Stomach (tissue), 9 donors: ENCODE results near the gene PMS1. TPM values are rescaled to one million over a fixed set of nuclear protein-coding genes. Genes with fewer than 3 reads are reported as not detected.
"Not testable (repeated sequence)": the region's sequence is repeated elsewhere in the genome, so short reads cannot be mapped to it uniquely, and the experiment has no call there.

Experiments used
- DNase-seq, 2 donors: peaks; one replicate each; pipeline versions ENCODE4 v3.0.0 to v3.0.0-alpha.2; 2013 to 2019
- H3K27ac ChIP-seq, 5 donors: fragments of 200-600 bp in 4 of 5; sonication (generic) in 4 of 5; one replicate each; pipeline ENCODE4 v1.5.1; 2013 to 2019; ENCODE audit warnings: mild to moderate bottlenecking in 1 of 5, moderate library complexity in 1 of 5
- H3K27me3 ChIP-seq, 3 donors: fragments of 200-600 bp; sonication (generic); one replicate each; pipeline ENCODE4 v1.5.1; 2017 to 2019; ENCODE audit warnings: mixed run types in 1 of 3
- H3K36me3 ChIP-seq, 4 donors: fragments of 200-600 bp; sonication (generic); 1 replicate in 3 of 4; 2 replicates in 1 of 4; pipeline ENCODE4 v1.5.1; 2016 to 2019
- H3K4me1 ChIP-seq, 4 donors: fragments of 200-600 bp; sonication (generic); one replicate each; pipeline ENCODE4 v1.5.1; 2016 to 2019
- H3K4me3 ChIP-seq, 4 donors: fragments of 200-600 bp; sonication (generic) in 3 of 4; one replicate each; pipeline ENCODE4 v1.5.1; 2016 to 2019; ENCODE audit warnings: mild to moderate bottlenecking in 1 of 4
- H3K9me3 ChIP-seq, 4 donors: fragments of 200-600 bp; sonication (generic); one replicate each; pipeline ENCODE4 v1.5.1; 2016 to 2019
- EP300 ChIP-seq: sonication (generic); formaldehyde crosslinking; IDR thresholded peaks from one replicate; pipeline ENCODE4 v1.6.1; 2017; ENCODE audit warnings: antibody characterized with exemption
- POLR2A ChIP-seq, 4 donors: fragments of 450-650 bp; IDR thresholded peaks; one replicate each; pipeline ENCODE4 v1.6.1; 2016; ENCODE audit warnings: antibody characterized with exemption in 4 of 4, control low read depth in 2 of 4, mild to moderate bottlenecking in 1 of 4, moderate library complexity in 1 of 4
- POLR2AphosphoS5 ChIP-seq, 3 donors: sonication (generic); formaldehyde crosslinking; IDR thresholded peaks; one replicate each; pipeline ENCODE4 v1.6.1; 2016; ENCODE audit warnings: antibody characterized with exemption in 3 of 3
- WGBS, 5 donors: extraction: QIAGEN DNeasy Blood & Tissue Kit in 3 of 5; methylation state at CpG; one replicate each; pipeline versions ENCODE4 v1.1.5 to v1.1.7; 2013 to 2018; 5-methylcytosine and 5-hydroxymethylcytosine counted together
- intact Hi-C: fragments of 100-400 bp; cut with DNase I; formaldehyde crosslinking; loops from one replicate; pipeline ENCODE4 v1.15.1; 2023; ENCODE audit warnings: low total_unique reads
- polyA plus RNA-seq, 3 donors: library from polyadenylated mRNA; stranded (reverse); fragments of 200-250 nt; gene quantifications; one replicate each; pipeline ENCODE4 v1.2.3, GENCODE V29; 2013
- total RNA-seq, 5 donors: library from RNA; depleted of rRNA; stranded (reverse); fragments of >200 nt; gene quantifications; one replicate each; pipeline versions ENCODE4 v1.1.0 to v1.2.3, GENCODE V29; 2014 to 2016
- TF ChIP-seq, protein P1 (sequence below), 7 experiments: fragments of 450-650 bp in 4 of 7; fragments of 200-600 bp in 3 of 7; sonication (generic) in 3 of 7; IDR thresholded peaks; one replicate each; pipeline ENCODE4 v1.5.1; 2016 to 2019; ENCODE audit warnings: antibody characterized with exemption in 7 of 7, control low read depth in 2 of 7, mild to moderate bottlenecking in 1 of 7
- donor health status: healthy with polysubstance abuse.
- donor health status: Bipolar disorder and iron deficiency.
- donor health status: healthy.

The PMS1 gene
- total and polyA plus RNA-seq, 8 donors = 4.0 to 40.8 (median 15.9) TPM

DNA sequence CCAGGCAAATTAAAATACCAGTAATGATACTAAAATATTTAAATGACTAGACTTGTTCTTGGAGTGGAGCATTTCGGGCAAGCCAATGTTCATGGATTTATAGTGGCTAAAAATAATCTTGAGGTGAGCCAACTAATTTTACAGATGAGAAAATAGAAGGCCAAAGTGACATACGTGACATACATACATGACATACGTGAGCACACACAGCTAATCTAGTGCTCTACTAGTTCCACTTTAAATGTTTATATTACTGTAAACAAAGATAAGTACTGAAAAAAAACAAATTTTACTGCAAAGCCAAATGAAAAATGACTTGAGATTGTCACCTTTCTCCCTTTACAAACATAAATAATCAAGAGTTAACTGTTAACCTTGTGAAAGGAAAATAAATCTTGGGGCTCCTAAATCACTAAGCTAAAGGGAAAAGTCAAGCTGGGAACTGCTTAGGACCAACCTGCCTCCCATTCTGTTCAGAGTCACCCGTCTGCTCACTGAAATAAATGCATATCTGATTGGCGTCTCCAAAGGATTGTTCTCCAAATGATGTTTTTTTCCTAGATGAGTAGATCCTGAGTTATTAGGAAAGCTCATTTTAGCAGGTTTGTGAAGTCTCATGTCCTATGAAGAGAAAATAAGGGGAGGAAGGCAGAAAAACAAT, 96.7 kb downstream of the PMS1 start:
- intact Hi-C loops = no loop called here
- no peak for DNase-seq
- 20 to 41% (median 31%) methylated on average over 5 of the region's 5 CpGs for WGBS, 5 donors
- H3K27me3 ChIP-seq = no peaks in the 10 kb centered on the region
- no peak overlapping the region for H3K27ac ChIP-seq
- no peaks in the 10 kb centered on the region for H3K9me3 ChIP-seq
- H3K4me1 ChIP-seq = peaks cover 0 to 8% (median 0%) of the 10 kb centered on the region in 4 donors
- TF ChIP-seq POLR2AphosphoS5 (IDR thresholded peaks at IDR 0.05) (no peak), EP300 (no peak), POLR2A (IDR thresholded peaks at IDR 0.05) (no peak)
- TF ChIP-seq, protein P1, sequence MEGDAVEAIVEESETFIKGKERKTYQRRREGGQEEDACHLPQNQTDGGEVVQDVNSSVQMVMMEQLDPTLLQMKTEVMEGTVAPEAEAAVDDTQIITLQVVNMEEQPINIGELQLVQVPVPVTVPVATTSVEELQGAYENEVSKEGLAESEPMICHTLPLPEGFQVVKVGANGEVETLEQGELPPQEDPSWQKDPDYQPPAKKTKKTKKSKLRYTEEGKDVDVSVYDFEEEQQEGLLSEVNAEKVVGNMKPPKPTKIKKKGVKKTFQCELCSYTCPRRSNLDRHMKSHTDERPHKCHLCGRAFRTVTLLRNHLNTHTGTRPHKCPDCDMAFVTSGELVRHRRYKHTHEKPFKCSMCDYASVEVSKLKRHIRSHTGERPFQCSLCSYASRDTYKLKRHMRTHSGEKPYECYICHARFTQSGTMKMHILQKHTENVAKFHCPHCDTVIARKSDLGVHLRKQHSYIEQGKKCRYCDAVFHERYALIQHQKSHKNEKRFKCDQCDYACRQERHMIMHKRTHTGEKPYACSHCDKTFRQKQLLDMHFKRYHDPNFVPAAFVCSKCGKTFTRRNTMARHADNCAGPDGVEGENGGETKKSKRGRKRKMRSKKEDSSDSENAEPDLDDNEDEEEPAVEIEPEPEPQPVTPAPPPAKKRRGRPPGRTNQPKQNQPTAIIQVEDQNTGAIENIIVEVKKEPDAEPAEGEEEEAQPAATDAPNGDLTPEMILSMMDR (IDR thresholded peaks at IDR 0.05) = no peak
- H3K36me3 ChIP-seq = peaks cover 0 to 21% (median 12%) of the 10 kb centered on the region in 4 donors
- no peak overlapping the region for H3K4me3 ChIP-seq

DNA sequence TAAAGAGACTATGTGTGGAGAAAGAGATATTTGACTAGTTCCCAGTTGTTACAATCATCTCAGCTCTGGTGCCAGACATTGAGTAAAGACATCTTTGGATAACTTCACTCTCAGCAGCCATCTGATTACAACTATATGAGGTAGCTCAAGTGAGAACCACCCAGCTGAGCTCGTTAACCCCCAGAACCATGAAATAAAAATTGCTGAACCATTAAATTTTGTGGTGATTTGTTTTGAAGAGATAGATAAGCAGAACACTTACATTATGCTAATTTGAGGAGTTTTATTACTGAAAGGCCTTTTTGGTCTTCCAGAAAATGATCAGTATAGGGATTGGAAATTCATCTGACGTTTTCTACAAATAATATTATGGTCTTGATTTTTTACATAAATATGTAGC, 101.1 kb downstream of the PMS1 start:
- intact Hi-C loops = no loop called here
- TF ChIP-seq POLR2AphosphoS5 (IDR thresholded peaks at IDR 0.05) (no peak), EP300 (no peak), POLR2A (IDR thresholded peaks at IDR 0.05) (no peak)
- TF ChIP-seq, protein P1 (IDR thresholded peaks at IDR 0.05) = no peak

DNA sequence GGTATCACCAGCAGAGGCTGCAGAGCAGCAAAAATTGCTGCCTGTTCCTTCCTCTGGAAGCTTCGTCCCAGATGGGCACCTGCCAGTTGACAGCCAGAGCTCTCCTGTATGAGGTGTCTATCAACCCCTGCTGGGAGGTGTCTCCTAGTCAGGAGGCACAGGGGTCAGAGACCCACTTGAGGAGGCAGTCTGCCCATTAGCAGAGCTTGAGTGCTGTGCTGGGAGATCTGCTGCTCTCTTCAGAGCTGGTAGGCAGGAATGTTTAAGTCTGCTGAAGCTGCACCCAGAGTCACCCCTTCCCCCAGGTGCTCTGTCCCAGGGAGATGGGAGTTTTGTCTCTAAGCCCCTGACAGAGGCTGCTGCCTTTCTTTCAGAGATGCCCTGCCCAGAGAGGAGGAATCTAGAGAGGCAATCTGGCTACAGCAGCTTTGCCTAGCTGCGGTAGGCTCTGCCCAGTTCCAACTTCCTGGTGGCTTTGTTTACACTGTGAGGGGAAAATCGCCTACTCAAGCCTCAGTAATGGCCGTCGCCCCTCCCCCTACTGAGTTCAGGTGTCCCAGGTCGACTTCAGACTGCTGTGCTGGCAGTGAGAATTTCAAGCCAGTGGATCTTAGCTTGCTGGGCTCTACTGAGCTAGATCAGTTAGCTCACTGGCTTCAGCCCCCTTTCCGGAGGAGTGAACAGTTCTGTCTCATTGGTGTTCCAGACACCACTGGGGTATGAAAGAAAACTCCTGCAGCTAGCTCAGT, 108.5 kb downstream of the PMS1 start:
- intact Hi-C loops = not testable (repeated sequence)
- 56 to 70% (median 58%) methylated on average over 3 to 7 of the region's 7 CpGs for WGBS, 5 donors

More for the DNA sequence above, 101.1 kb downstream of the PMS1 start:
- no peaks in the 10 kb centered on the region for H3K27me3 ChIP-seq
- H3K4me3 ChIP-seq = no peak overlapping the region
- H3K9me3 ChIP-seq = no peaks in the 10 kb centered on the region
- no peak overlapping the region for H3K27ac ChIP-seq
- no peaks in the 10 kb centered on the region for H3K36me3 ChIP-seq
- H3K4me1 ChIP-seq = peaks cover 0 to 8% (median 0%) of the 10 kb centered on the region in 4 donors
- no peak for DNase-seq
- WGBS, 5 donors = 71 to 83% (median 78%) methylated on average over 2 of the region's 2 CpGs

DNA sequence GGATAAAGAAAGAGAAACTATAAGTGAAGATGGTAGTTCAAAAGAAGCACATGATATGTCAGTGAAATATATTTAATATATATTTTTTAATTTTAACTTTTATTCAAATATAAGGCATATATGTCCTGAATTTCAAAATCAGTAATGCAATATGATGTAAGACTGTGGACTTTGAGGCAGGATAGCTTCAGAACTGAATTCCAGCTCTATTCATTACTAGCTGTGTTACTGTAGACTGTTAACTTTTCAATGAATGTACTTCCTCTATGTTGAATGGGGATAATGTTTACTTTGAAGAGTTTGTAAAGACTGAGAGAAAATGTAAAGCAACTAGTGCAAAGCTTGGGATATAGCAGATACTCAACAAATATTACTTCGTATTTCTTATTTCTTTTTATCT, 112.6 kb downstream of the PMS1 start:
- H3K36me3 ChIP-seq = no peaks in the 10 kb centered on the region
- no peak overlapping the region for H3K27ac ChIP-seq
- no peaks in the 10 kb centered on the region for H3K4me1 ChIP-seq
- 72 to 88% (median 75%) methylated on average over 1 of the region's 1 CpG for WGBS, 5 donors
- no peak overlapping the region for H3K4me3 ChIP-seq
- peaks cover 0 to 4% (median 0%) of the 10 kb centered on the region in 3 donors for H3K27me3 ChIP-seq
- no peaks in the 10 kb centered on the region for H3K9me3 ChIP-seq
- intact Hi-C loops = no loop called here
- TF ChIP-seq POLR2A (IDR thresholded peaks at IDR 0.05) (no peak), POLR2AphosphoS5 (IDR thresholded peaks at IDR 0.05) (no peak), EP300 (no peak)
- TF ChIP-seq, protein P1 (IDR thresholded peaks at IDR 0.05) = no peak
- DNase-seq = no peak

More for the DNA sequence above, 108.5 kb downstream of the PMS1 start:
- DNase-seq, H3K36me3 ChIP-seq, H3K27me3 ChIP-seq, H3K4me1 ChIP-seq, H3K9me3 ChIP-seq, H3K4me3 ChIP-seq, H3K27ac ChIP-seq: not testable (repeated sequence)

DNA sequence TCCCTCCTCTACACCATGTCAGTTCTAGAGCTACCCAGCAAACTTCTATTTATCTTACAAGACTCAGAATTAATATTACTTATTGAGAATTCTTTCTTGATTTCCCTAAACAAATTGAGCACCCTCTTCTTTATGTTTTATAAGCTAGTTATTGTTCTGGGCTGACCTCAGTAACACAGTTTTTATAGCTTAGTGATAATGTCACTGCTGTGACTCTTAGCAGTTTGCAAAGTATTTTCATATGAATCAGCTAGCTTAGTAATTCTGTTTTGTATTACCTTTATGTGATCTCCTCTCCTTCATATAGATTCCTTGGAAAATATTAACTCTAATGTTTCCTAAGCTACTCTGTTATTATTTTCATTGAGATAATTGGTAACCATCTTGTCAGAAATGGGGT, 114.9 kb downstream of the PMS1 start:
- Histone ChIP-seq H3K9me3 (no peaks in the 10 kb centered on the region), H3K4me1 (no peaks in the 10 kb centered on the region), H3K27me3 (peaks cover 0 to 4% (median 0%) of the 10 kb centered on the region in 3 donors), H3K36me3 (no peaks in the 10 kb centered on the region), H3K4me3 (no peak overlapping the region), H3K27ac (no peak overlapping the region)
- TF ChIP-seq POLR2A (IDR thresholded peaks at IDR 0.05) (no peak), EP300 (no peak), POLR2AphosphoS5 (IDR thresholded peaks at IDR 0.05) (no peak)
- TF ChIP-seq, protein P1 (IDR thresholded peaks at IDR 0.05) = no peak
- intact Hi-C loops = no loop called here
- DNase-seq = no peak
